ENCODE data around the gene ZDHHC12. TPM values are rescaled to one million over a fixed set of nuclear protein-coding genes. Genes with fewer than 3 reads are reported as not detected.

The ZDHHC12 gene
- total RNA-seq, 1 donor from 2014 or later: 49.6 TPM

DNA sequence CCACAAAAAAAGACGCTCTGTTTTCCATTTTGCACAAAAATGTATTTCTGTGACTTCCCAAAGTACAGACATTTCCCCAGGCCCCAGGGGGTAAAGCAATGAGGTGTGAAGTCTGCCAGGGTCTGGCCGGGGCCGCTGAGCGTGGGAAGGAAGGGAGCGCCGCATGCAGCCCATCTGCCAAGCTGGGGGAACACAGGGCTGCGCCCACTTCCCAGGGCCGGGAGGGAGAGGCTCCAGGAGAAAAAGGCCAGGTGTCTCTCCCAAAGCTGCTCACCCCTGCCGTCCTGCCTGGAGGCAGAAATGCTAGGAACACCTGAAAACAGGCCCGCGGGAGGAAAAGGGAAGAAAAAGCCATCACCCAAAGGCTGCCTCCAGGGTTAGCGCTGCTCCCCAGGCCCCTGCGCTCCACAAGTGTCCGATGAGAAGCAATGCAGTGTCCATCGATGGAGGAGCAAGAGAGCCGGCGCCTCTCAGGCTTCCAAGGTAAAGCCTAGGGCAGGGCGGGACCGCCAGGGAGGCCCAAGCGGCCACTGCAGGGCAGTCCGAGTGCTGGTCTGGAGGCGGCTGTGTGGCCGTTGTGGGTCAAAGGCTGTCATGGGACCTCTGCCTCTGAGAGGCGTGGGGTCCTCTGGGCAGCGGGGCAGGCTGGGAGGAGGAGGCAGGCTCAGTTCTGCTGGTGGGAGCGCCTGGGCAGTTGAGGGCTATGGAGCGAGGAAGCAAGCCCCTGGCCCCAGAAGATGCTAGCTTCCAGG is 6.0 kb upstream of the ZDHHC12 start:
- Histone ChIP-seq H3K27ac (no peak overlapping the region), H3K4me3 (no peak overlapping the region), H3K9me3 (no peaks in the 10 kb centered on the region), H3K36me3 (peaks cover 29 to 43% of the 10 kb centered on the region in 2 donors), H3K4me1 (no peaks in the 10 kb centered on the region), H3K27me3 (no peaks in the 10 kb centered on the region)
- intact Hi-C loops (cut with DNase I): no loop called here
- TF ChIP-seq, protein P1, sequence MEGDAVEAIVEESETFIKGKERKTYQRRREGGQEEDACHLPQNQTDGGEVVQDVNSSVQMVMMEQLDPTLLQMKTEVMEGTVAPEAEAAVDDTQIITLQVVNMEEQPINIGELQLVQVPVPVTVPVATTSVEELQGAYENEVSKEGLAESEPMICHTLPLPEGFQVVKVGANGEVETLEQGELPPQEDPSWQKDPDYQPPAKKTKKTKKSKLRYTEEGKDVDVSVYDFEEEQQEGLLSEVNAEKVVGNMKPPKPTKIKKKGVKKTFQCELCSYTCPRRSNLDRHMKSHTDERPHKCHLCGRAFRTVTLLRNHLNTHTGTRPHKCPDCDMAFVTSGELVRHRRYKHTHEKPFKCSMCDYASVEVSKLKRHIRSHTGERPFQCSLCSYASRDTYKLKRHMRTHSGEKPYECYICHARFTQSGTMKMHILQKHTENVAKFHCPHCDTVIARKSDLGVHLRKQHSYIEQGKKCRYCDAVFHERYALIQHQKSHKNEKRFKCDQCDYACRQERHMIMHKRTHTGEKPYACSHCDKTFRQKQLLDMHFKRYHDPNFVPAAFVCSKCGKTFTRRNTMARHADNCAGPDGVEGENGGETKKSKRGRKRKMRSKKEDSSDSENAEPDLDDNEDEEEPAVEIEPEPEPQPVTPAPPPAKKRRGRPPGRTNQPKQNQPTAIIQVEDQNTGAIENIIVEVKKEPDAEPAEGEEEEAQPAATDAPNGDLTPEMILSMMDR (IDR thresholded peaks at IDR 0.05): no peak
- DNase-seq (ENCODE audit: low spot score in 2 of 2): no peak

- TF ChIP-seq, protein P1 (IDR thresholded peaks at IDR 0.05): no peak
- Histone ChIP-seq H3K9me3 (no peaks in the 10 kb centered on the region), H3K27ac (no peak overlapping the region), H3K4me3 (no peak overlapping the region), H3K4me1 (no peaks in the 10 kb centered on the region), H3K36me3 (peaks cover 24 to 36% of the 10 kb centered on the region in 2 donors), H3K27me3 (no peaks in the 10 kb centered on the region)
- no peak for DNase-seq (ENCODE audit: low spot score in 2 of 2)
- intact Hi-C loops (cut with DNase I): no loop called here
Measured at GRCh38 chr9:128729302-128729701, 5.4 kb upstream of the ZDHHC12 start.

DNA sequence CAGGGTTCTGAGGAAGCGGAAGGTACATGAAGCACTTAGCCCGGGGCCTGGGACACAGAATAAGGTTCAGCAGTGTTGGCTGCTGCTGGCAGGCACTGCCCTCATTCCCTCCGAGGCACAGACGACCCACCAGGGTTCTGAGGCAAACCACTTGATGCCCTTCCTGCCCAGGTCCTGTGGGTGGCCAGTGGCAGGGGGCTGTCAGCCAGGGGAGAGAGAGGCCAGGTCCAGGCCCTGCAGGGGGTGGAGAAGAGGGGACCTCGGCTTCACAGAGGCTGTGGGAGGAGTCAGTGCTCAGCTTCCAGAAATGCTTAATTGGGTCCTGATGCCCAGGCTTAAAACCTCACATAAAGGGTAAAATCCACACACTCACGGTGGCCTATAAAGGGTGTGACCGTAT is 4.4 kb upstream of the ZDHHC12 start:
- intact Hi-C loops (cut with DNase I): no loop called here

DNA sequence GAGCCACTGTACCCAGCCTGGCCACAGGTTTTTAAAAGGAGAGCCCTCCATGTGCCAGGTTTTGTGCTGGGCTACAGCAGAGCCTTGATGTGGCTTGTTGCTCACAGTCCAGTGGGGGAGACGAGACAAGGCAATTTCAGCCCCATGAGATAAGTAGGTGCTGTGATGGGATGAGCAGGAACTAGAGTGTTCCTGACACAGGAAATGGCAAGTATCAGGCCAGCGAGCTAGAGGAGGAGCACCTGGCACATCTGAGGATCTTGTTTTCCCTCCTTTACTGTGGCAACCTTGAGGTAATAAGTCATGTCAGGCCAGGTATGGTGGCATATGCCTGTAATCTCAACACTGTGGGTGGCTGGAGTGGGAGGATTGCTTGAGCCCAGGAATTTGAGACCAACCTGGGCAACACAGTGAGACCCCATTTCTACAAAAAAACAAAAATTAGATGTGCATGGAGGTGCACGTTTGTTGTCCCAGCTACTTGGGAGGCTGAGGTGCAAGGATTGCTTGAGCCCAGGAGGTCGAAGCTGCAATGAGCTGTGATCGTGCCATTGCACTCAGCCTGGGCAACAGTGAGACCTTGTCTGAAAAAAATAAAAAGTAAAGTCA is 3.8 kb upstream of the ZDHHC12 start:
- TF ChIP-seq, protein P1 (IDR thresholded peaks at IDR 0.05): no peak
- H3K27ac ChIP-seq: no peak overlapping the region

More for the DNA sequence above, 4.4 kb upstream of the ZDHHC12 start:
- no peak for DNase-seq (ENCODE audit: low spot score in 2 of 2)
- no peak overlapping the region for H3K4me3 ChIP-seq
- no peaks in the 10 kb centered on the region for H3K27me3 ChIP-seq
- no peaks in the 10 kb centered on the region for H3K4me1 ChIP-seq
- H3K36me3 ChIP-seq: peaks cover 24 to 35% of the 10 kb centered on the region in 2 donors
- no peaks in the 10 kb centered on the region for H3K9me3 ChIP-seq
- TF ChIP-seq, protein P1 (IDR thresholded peaks at IDR 0.05): no peak
- no peak overlapping the region for H3K27ac ChIP-seq

DNA sequence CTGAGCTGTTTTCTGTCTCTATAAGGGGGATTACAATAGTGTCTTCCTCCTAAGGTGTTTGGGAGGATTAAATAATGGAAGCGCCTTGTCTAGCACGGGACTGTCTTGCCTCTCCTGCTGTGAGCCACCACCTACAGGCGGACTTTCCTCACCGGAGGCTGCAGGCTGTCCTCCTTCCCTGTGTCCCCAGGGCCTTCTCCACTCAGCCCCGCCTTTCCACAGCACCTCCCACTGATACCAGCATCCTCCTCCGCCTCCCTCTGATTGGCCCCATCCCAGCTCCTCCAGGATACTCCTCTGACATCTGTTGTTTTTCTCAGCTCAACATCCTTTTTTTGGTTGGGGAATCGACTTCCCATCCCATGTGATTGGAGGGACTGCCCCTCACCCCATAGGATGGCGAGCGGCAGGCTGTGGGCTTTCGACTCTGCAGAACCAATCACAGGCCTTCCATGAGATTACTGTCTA is 851 bp upstream of the ZDHHC12 start:
- TF ChIP-seq, protein P1 (IDR thresholded peaks at IDR 0.05): no peak

More for the DNA sequence above, 3.8 kb upstream of the ZDHHC12 start:
- H3K27me3 ChIP-seq: no peaks in the 10 kb centered on the region
- intact Hi-C loops (cut with DNase I): no loop called here
- peaks cover 18 to 30% of the 10 kb centered on the region in 2 donors for H3K36me3 ChIP-seq
- no peaks in the 10 kb centered on the region for H3K4me1 ChIP-seq
- H3K9me3 ChIP-seq: no peaks in the 10 kb centered on the region
- H3K4me3 ChIP-seq: no peak overlapping the region
- no peak for DNase-seq (ENCODE audit: low spot score in 2 of 2)

More for the DNA sequence above, 851 bp upstream of the ZDHHC12 start:
- H3K27ac ChIP-seq: peak overlapping the region in 1 of 2 donors; percentile 82
- H3K4me1 ChIP-seq: no peaks in the 10 kb centered on the region
- no peaks in the 10 kb centered on the region for H3K27me3 ChIP-seq
- intact Hi-C loops (cut with DNase I): loop anchor here (1.0 to 2.0 kb wide), 2 partner anchors 36 to 47 kb away; partner anchors contain the start of genes SET and ZER1
- no peaks in the 10 kb centered on the region for H3K9me3 ChIP-seq
- H3K4me3 ChIP-seq: peak overlapping the region; percentile 58 to 70
- DNase-seq (ENCODE audit: low spot score in 2 of 2): no peak
- H3K36me3 ChIP-seq: peaks cover 2 to 4% of the 10 kb centered on the region in 2 donors

All from ascending aorta (tissue), 2 donors.